Measurements from ENCODE around the gene FAM174B.

GRCh38 chr15:92570391-92570790 lies 85.2 kb downstream of the FAM174B start:
- TF ChIP-seq POLR2A (IDR thresholded peaks at IDR 0.05), result no peak
- TF ChIP-seq CTCF (IDR thresholded peaks at IDR 0.05), result no peak
- TF ChIP-seq EP300 (IDR thresholded peaks at IDR 0.05), result no peak

All from tibial nerve (tissue), 4 donors.